Measurements from ENCODE around the gene ZBTB32.

ZBTB32 gene

GRCh38 chr19:35746531-35746930 lies 42.2 kb downstream of the ZBTB32 start:
- no peaks in the 10 kb centered on the region for H3K9me3 Mint-ChIP-seq
- peak overlapping the region; percentile 100 for H3K27ac Mint-ChIP-seq
- peaks cover 2% of the 10 kb centered on the region for H3K27me3 Mint-ChIP-seq (ENCODE audit: low read depth, poor library complexity)
- H3K4me3 Mint-ChIP-seq, result peak overlapping the region; percentile 100
- peaks cover 5% of the 10 kb centered on the region for H3K36me3 Mint-ChIP-seq (ENCODE audit: low read depth)
- DNase-seq, result no peak
- peaks cover 56% of the 10 kb centered on the region for H3K4me1 Mint-ChIP-seq
- no peak for TF ChIP-seq CTCF (IDR thresholded peaks at IDR 0.05)

GRCh38 chr19:35748106-35749020 lies 44.0 kb downstream of the ZBTB32 start, which contains the start of gene LIN37:
TSS of gene LIN37 (plus strand) at chr19:35748576. CDS start at chr19:35748725, 149 bp downstream.
- H3K4me3 Mint-ChIP-seq, result peak within 1 kb of the TSS; percentile 100
- no peaks in the 10 kb centered on the region for H3K27me3 Mint-ChIP-seq (ENCODE audit: low read depth, poor library complexity)
- H3K9me3 Mint-ChIP-seq, result no peaks in the 10 kb centered on the region
- DNase-seq, result peak; percentile 96
- H3K27ac Mint-ChIP-seq, result no peak within 1 kb of the TSS
- no peak for TF ChIP-seq CTCF (IDR thresholded peaks at IDR 0.05)
- H3K36me3 Mint-ChIP-seq (ENCODE audit: low read depth), result no peaks in the 10 kb centered on the region
- H3K4me1 Mint-ChIP-seq, result peaks cover 47% of the 10 kb centered on the region

- H3K4me3 Mint-ChIP-seq, result peak overlapping the region; percentile 69
These were observed 45.8 kb downstream of the ZBTB32 start for GRCh38 chr19:35750167-35750566.

GRCh38 chr19:35751839-35752745 lies 47.7 kb downstream of the ZBTB32 start:
- Mint-ChIP-seq H3K36me3 (ENCODE audit: low read depth) (peaks cover 11% of the 10 kb centered on the region), H3K27me3 (ENCODE audit: low read depth, poor library complexity) (peaks cover 17% of the 10 kb centered on the region), H3K4me3 (no peak overlapping the region), H3K9me3 (no peaks in the 10 kb centered on the region), H3K4me1 (peaks cover 42% of the 10 kb centered on the region), H3K27ac (no peak overlapping the region)
- no peak for DNase-seq
- no peak for TF ChIP-seq CTCF (IDR thresholded peaks at IDR 0.05)

More at GRCh38 chr19:35750167-35750566, 45.8 kb downstream of the ZBTB32 start:
- Mint-ChIP-seq H3K9me3 (no peaks in the 10 kb centered on the region), H3K27me3 (ENCODE audit: low read depth, poor library complexity) (peaks cover 9% of the 10 kb centered on the region), H3K36me3 (ENCODE audit: low read depth) (peaks cover 10% of the 10 kb centered on the region), H3K27ac (no peak overlapping the region), H3K4me1 (peaks cover 45% of the 10 kb centered on the region)
- no peak for DNase-seq
- no peak for TF ChIP-seq CTCF (IDR thresholded peaks at IDR 0.05)

GRCh38 chr19:35752746-35753350 lies 48.5 kb downstream of the ZBTB32 start:
- peaks cover 41% of the 10 kb centered on the region for H3K4me1 Mint-ChIP-seq
- H3K27me3 Mint-ChIP-seq (ENCODE audit: low read depth, poor library complexity), result peaks cover 17% of the 10 kb centered on the region
- H3K4me3 Mint-ChIP-seq, result no peak overlapping the region
- DNase-seq, result no peak
- H3K36me3 Mint-ChIP-seq (ENCODE audit: low read depth), result peaks cover 11% of the 10 kb centered on the region
- H3K27ac Mint-ChIP-seq, result no peak overlapping the region
- no peak for TF ChIP-seq CTCF (IDR thresholded peaks at IDR 0.05)
- H3K9me3 Mint-ChIP-seq, result no peaks in the 10 kb centered on the region
